ENCODE results near the gene COL5A2.

- TF ChIP-seq, protein P1, sequence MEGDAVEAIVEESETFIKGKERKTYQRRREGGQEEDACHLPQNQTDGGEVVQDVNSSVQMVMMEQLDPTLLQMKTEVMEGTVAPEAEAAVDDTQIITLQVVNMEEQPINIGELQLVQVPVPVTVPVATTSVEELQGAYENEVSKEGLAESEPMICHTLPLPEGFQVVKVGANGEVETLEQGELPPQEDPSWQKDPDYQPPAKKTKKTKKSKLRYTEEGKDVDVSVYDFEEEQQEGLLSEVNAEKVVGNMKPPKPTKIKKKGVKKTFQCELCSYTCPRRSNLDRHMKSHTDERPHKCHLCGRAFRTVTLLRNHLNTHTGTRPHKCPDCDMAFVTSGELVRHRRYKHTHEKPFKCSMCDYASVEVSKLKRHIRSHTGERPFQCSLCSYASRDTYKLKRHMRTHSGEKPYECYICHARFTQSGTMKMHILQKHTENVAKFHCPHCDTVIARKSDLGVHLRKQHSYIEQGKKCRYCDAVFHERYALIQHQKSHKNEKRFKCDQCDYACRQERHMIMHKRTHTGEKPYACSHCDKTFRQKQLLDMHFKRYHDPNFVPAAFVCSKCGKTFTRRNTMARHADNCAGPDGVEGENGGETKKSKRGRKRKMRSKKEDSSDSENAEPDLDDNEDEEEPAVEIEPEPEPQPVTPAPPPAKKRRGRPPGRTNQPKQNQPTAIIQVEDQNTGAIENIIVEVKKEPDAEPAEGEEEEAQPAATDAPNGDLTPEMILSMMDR (IDR thresholded peaks at IDR 0.05), result no peak
- TF ChIP-seq POLR2A (IDR thresholded peaks at IDR 0.05), result no peak
Measured at GRCh38 chr2:189188115-189188805, 8.7 kb upstream of the COL5A2 start.
